NCI-H2227 (cell line): ENCODE data around the gene PSMD6.

Source experiments
- DNase-seq: peaks from one replicate; lab custom pipeline; 2025; ENCODE audit not compliant: unreplicated experiment; lab: John Stamatoyannopoulos, UW

The PSMD6 gene

DNA sequence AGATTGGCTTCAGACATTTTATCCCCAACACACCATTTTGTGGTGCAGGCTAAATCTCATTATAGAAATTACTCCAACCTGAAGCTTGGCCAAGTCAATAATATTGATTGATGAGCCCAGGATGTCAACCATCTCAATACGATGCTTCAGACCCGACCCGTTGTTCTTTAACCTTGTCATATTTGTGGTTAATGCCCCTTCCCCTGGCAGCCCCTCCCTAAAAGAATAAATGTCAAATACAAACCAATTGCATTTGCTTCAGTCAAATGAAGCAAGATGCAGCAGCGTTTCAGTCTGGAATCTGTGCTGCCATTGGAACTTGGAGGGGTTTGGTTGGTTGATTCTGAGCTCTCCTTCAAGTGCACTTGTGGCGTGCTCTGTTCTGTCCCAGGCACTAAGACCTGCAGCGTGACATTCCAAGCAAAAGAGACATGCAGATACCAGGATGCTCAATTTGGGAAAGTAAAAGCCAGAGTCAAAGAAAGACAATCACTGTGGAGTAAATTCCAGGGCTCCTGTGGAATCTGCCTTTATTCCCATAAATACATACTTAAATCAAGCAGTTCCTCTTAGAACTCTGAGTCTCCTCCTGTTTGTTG, 23.8 kb upstream of the PSMD6 start:
- DNase-seq, result no peak

GRCh38 chr3:64046592-64046991, 23.3 kb upstream of the PSMD6 start:
- DNase-seq, result no peak

GRCh38 chr3:64042952-64043351, 19.7 kb upstream of the PSMD6 start:
- DNase-seq, result no peak

DNA sequence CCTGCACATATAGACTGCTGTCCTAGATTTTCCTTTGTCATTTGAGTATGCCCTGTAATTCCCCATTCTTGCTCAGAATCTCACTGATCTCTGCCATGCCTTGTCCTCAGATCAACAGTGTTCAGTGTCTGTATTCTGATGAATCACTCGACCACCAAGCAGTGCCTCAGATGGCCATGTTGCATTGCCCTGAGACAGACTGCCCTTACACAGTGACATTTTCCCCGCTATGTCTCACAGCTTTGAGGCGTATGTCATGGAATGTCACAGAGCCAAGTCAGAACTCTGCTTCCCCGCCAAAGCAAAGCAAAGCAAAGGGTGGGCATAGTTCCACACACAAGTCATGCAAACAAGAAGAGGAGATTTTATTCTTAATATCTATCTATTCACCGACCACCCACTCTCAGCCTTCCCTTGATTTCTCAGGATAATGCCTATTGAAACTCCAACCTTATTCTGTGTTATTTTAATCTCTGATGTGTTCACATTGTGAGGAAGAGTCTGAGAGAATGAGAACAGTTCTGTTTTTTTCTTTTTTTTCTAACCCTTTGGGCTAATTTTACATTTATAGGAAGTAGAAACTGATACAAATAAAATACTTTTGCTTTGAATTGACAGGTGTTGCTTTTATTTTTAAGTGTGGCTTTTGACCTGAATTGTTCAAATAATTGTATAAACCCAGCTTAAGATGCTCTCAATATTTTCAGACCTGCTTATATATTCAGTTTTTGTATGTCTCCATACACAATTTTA, 16.9 kb upstream of the PSMD6 start:
- DNase-seq, result no peak

DNA sequence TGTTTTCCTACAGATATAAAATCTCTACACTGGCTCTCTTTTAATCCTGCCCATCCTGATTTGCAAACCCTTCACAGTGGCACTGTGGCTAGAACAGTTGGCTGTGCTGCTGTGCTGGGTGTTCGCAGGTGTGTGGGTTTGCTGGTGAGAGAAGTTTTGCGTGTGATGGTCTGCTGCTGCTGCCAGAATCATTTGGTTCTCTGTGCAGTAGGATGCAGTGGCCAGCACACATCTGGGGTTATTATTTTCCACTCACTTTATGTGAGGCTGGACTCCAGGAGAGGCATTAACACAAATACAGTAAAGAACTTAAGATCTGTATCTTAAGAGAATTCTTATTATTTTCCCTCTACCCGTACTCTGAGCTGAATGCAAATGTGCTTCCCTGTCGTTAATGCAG, 16.0 kb upstream of the PSMD6 start:
- DNase-seq, result no peak

DNA sequence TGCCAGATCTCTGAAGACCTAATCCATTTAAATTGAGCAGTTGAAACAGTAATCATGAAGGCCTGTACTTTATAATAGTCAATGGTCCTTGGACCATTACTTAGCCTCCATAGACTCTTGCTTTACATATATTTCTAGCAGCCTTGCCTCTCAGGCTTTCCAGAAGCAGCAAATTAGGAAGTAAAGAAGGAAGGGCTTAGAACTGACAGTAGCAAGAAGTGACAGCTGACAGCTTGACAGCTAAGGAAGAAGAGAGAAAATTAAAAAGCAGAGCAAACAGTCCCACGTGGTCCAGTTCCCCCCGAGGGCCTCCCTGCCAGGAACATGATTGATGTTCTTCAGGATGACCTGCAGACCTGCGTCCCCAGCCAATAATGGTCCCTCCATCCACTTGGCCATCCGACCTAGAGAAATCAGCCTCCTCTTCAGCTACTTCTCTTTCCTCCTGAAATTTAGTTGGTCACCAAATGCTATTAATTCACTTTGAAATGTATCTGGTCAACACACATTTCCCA, 15.0 kb upstream of the PSMD6 start:
- peak; percentile 20 for DNase-seq

DNA sequence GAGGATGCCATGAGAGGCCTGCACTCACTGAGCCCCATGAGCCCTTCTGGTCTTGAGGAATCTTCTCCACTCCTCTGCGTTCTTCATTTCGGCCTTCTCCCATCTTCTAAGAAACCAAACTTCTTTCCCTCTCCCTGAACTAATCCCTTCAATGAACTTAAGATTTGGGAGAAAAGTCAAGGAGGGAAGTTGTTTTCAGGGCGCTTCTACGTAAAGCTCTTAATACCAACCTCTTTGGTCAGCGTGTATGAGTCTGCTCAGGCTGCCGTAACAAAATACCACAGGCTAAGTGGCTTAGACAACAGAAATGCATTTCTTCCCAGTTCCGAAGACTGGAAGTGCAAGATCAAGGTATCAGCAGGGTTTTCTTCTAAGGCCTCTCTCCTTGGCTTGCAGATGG, 13.8 kb upstream of the PSMD6 start:
- no peak for DNase-seq

- no peak for DNase-seq
Measured at GRCh38 chr3:64033069-64033468, 9.8 kb upstream of the PSMD6 start.

DNA sequence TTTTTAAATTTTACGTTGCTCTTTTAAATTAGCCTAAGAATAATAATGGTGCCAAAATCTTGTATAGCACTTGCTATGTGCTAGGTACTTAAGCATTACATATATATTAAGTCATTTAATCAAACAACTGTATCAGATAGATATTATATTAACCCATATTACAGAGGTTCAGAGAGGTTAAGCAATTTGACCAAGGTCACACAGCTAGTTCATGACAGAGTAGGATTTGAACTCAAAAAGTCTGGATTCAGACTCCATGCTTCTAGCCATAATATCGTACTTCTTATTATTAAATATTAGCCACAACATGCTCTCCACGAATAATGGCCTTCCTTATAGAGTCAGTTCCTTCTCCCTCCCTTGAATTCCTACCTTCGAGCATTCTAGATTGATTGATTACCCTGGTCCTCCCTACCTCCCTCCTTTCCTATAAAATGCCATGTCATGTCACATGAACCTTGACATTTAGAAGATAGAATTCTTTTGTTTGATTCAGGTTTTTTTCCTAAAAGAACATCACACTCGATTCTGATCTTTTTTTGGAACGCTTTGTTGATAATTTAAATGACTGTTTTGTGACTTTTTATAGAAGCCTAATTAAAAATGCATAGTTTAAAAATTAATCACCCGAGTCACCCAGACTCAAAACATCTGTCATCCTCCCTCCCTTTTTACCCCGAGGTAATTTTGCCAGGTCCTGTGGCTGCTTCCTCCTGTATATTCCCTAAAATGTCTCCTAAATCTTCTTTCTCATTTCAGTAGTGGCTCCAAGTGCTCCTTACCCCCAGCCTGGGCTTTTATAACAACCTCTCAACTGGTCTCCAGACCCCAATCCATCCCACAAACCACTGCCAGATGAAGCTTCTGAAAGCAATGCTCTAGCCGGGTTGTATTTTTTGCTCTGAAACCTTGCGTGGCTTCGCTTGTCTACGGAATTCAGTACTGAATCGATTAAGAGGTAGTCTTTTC, 8.5 kb upstream of the PSMD6 start:
- no peak for DNase-seq

GRCh38 chr3:64030741-64031140, 7.4 kb upstream of the PSMD6 start:
- DNase-seq, result peak; percentile 82

DNA sequence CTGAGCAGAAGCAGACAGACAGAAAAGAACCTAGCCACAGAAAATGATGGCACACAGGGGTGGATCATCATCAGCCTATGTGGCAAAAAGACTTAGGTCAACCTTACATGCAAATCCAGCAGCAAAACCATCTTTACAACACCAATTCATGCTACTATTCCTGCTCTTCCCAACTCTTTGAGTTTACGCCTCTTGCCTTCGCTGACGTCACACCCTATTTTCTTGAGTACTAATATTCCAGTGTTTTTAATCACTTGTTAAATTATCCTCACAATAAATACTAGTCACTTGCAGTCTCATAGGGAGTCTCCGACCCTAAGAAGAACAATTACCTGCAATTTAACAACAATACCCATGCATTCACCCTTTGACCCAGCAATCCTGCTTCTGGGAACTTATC, 6.0 kb upstream of the PSMD6 start:
- DNase-seq, result no peak

DNA sequence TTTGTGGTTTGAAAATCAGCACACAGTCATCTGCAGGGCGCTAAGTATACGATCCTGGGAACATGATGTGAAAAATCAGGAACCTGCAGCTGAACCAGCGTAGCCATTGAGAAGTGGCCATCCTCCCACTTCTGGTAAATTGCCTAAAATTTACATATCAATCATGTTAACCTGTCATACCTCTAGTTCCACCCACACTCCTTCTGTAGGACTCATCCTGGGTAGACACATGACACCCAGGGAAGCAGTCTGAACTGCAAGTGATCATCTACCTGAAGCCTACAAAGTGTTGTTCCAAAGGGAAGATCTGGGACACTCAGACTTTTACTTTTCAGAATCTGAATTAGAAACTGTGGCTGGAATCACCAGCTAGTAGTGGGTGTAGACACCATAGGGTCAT, 5.5 kb upstream of the PSMD6 start:
- DNase-seq, result no peak

DNA sequence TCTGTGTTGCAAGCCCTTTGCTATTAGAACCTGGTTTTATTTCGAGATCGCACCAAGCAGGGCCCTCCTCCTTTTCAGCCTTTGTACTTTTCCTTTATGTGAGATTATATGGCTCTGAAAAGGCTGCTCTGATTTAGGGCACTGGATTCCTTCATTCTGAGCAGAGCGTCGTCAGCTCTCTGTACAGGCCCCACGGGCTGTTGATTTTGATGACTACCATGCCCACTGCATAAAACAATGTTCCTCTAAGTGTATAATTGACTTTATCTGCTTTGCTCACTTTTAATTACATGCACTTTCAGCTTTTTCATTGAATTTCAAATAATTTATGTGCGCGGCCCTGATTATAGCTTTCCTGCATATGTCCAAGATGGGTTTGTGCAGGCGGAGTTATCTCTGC, 4.4 kb upstream of the PSMD6 start:
- no peak for DNase-seq

DNA sequence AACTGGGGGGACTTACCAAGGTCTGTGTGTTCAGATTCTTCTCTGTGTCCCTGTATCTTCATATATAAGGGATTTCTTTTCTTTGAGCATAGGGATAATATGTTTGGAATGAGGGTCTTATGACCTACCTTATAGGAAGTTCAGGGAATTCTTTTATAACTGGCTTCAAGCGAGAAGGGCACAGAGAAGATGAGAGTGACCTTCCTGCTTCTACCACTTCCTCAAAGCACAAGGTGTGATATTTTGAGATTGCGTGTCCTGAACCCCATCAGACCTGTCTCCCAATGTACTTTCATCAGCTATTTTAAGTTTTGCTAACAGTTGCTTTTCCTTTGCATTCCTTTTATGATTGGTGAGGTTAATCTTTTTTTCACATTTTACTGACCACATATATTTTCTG, 3.1 kb upstream of the PSMD6 start:
- no peak for DNase-seq

GRCh38 chr3:64023861-64024223, 548 bp upstream of the PSMD6 start:
- no peak for DNase-seq

DNA sequence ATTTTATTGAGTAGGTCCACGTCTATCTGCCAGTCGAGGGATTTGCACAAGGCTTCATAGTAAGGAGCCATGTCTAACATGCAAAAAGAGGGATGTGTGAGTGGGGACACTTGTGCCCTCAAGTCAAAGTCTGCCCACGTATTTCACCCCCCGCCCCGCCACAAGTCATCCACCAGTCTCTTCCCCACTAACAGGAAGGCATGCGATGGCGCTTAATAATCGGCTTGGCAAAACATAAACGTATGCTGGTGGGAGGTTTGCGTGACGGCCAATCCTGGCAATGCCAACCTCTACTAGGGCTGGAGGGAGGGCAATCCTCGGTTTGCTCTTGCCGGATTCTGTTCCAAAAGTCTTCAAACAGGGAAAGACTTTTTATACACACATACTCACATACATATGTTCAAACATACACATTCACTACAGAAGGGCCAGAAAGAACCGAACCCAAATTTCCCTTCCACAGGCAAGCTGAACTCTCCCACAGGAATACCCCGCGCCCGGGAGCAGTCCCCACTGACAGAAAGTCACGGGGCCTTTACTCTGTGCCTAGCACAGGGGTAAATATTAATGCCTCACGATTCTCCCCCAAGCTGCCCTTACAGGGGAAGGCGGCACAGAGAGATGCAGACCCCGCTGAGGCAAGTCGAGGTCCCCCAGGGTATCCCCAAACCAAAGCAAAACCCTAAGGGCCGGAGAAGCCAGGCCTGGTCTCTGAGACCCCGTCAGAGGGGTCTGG, 675 bp downstream of the PSMD6 start:
- DNase-seq, result peak; percentile 13

DNA sequence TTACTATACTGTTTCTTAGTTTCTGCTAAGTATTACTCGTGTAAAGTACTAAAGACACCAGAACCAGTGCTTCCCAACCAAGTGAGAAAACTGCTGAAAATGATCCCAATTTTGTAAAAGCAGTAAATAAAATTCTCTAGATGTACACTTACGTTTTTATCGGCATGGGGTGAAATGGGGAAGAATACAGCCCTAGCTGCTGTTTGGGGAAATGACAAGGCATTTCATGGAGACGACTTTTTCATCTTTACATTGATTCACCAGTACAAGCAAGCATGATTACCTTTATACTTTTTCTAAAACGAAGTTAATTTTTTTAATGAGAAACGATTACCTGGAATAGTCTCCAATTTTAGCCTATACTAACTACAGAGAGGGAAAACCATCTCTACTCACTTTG, 1.4 kb downstream of the PSMD6 start:
- no peak for DNase-seq

GRCh38 chr3:64019879-64020278, 3.4 kb downstream of the PSMD6 start:
- no peak for DNase-seq

DNA sequence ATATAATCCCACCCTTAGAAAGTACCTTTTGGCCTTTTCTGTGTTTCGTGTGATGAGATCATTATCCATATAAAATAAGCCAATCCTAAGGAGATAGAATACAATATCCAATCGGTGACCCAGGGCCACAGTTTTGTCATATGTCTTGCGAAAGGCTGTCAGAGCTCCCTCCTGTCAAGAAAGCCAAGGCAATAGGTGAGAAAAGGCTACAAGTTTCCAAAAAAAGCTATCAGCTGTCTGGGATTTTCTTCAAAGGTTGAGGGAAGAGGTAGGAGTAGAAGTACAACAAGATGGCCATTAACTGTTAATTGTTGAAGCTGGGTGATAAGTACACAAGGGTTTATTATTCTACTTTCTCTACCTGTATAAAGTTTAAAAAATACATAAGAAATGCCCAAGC, 4.0 kb downstream of the PSMD6 start:
- DNase-seq, result no peak

GRCh38 chr3:64016941-64017620, 6.2 kb downstream of the PSMD6 start:
- DNase-seq, result no peak
